Thyroid gland (tissue), 4 donors: ENCODE results near the gene C4orf17. TPM values are rescaled to one million over a fixed set of nuclear protein-coding genes. Genes with fewer than 3 reads are reported as not detected.

Experiments used
- DNase-seq, 2 donors: peaks; one replicate each; pipeline ENCODE4 v3.0.0-alpha.2; 2019
- H3K27ac ChIP-seq, 3 donors: fragments of 200-600 bp; sonication (generic); 1 replicate in 2 of 3; 2 replicates in 1 of 3; pipeline ENCODE4 v1.5.1; 2016 to 2019; ENCODE audit warnings: mild to moderate bottlenecking in 1 of 3, moderate library complexity in 1 of 3
- H3K27me3 ChIP-seq: fragments of 200-600 bp; sonication (generic); one replicate; pipeline ENCODE4 v1.5.1; 2019
- H3K36me3 ChIP-seq, 2 donors: fragments of 200-600 bp; sonication (generic); one replicate each; pipeline ENCODE4 v1.5.1; 2016 to 2019
- H3K4me1 ChIP-seq, 2 donors: fragments of 200-600 bp; sonication (generic); one replicate each; pipeline ENCODE4 v1.5.1; 2017 to 2019
- H3K4me3 ChIP-seq, 3 donors: fragments of 200-600 bp; sonication (generic); replicated peaks in 1 of 3; 1 replicate in 2 of 3; 2 replicates in 1 of 3; pipeline ENCODE4 v1.5.1; 2016; ENCODE audit warnings: mild to moderate bottlenecking in 1 of 3
- H3K9me3 ChIP-seq: fragments of 200-600 bp; sonication (generic); one replicate; pipeline ENCODE4 v1.5.1; 2017
- CTCF ChIP-seq, 6 experiments: fragments of 200-600 bp in 3 of 6; fragments of 450-650 bp in 3 of 6; sonication (generic) in 3 of 6; IDR thresholded peaks; one replicate each; pipeline ENCODE4 v1.5.1; 2016 to 2019; ENCODE audit warnings: antibody characterized with exemption in 6 of 6, mild to moderate bottlenecking in 2 of 6, inconsistent platforms in 1 of 6, moderate library complexity in 1 of 6
- POLR2A ChIP-seq, 2 donors: fragments of 450-650 bp; IDR thresholded peaks; one replicate each; pipeline ENCODE4 v1.6.1; 2017; ENCODE audit warnings: antibody characterized with exemption in 2 of 2, mild to moderate bottlenecking in 2 of 2, moderate library complexity in 1 of 2
- whole genome bisulfite sequencing, 2 donors: methylation state at CpG; one replicate each; pipeline ENCODE4 v1.1.5; 2017; 5-methylcytosine and 5-hydroxymethylcytosine counted together
- intact Hi-C: fragments of 100-400 bp; cut with DNase I; formaldehyde crosslinking; loops from one replicate; pipeline ENCODE4 v1.15.1; 2023
- total RNA-seq, 4 donors: library from RNA; depleted of rRNA; stranded (reverse); fragments of >200 nt; gene quantifications; one replicate each; pipeline ENCODE4 v1.2.3, GENCODE V29; 2016

The C4orf17 gene
- total RNA-seq, 4 donors from 2014 or later, result not detected

- Histone ChIP-seq H3K36me3 (no peaks in the 10 kb centered on the region), H3K4me1 (peaks cover 3 to 5% of the 10 kb centered on the region in 2 donors), H3K27ac (no peak overlapping the region), H3K9me3 (no peaks in the 10 kb centered on the region), H3K27me3 (no peaks in the 10 kb centered on the region), H3K4me3 (no peak overlapping the region)
- DNase-seq, result no peak
- intact Hi-C loops, result loop anchor here (5.0 kb wide), 2 partner anchors 327 to 382 kb away; partner anchors contain the start of genes DNAJB14 and LAMTOR3
- TF ChIP-seq CTCF (IDR thresholded peaks at IDR 0.05), result no peak
- no peak for TF ChIP-seq POLR2A (IDR thresholded peaks at IDR 0.05)
These were observed 54.1 kb downstream of the C4orf17 start for GRCh38 chr4:99564921-99565320.

GRCh38 chr4:99571883-99572282 lies 61.1 kb downstream of the C4orf17 start:
- Histone ChIP-seq H3K27ac (no peak overlapping the region), H3K9me3 (no peaks in the 10 kb centered on the region), H3K36me3 (no peaks in the 10 kb centered on the region), H3K4me1 (no peaks in the 10 kb centered on the region), H3K27me3 (no peaks in the 10 kb centered on the region), H3K4me3 (no peak overlapping the region)
- TF ChIP-seq CTCF (IDR thresholded peaks at IDR 0.05), result no peak
- no peak for TF ChIP-seq POLR2A (IDR thresholded peaks at IDR 0.05)
- intact Hi-C loops, result loop anchor here (10.0 kb wide), 1 partner anchor 233 kb away; no protein-coding TSS in a partner anchor
- WGBS, 2 donors, result 58 to 62% methylated on average over 1 of the region's 1 CpG
- no peak for DNase-seq

- no peaks in the 10 kb centered on the region for H3K9me3 ChIP-seq
- no peaks in the 10 kb centered on the region for H3K4me1 ChIP-seq
- DNase-seq, result no peak
- TF ChIP-seq POLR2A (IDR thresholded peaks at IDR 0.05), result no peak
- TF ChIP-seq CTCF (IDR thresholded peaks at IDR 0.05), result no peak
- 77 to 82% methylated on average over 6 of the region's 6 CpGs for WGBS, 2 donors
- intact Hi-C loops, result loop anchor here (10.0 kb wide), 1 partner anchor 232 kb away; no protein-coding TSS in a partner anchor
- H3K27me3 ChIP-seq, result no peaks in the 10 kb centered on the region
- H3K36me3 ChIP-seq, result no peaks in the 10 kb centered on the region
- H3K27ac ChIP-seq, result no peak overlapping the region
- no peak overlapping the region for H3K4me3 ChIP-seq
These were observed 61.9 kb downstream of the C4orf17 start for GRCh38 chr4:99572527-99573240.

GRCh38 chr4:99573735-99574368 lies 63.0 kb downstream of the C4orf17 start:
- H3K9me3 ChIP-seq, result no peaks in the 10 kb centered on the region
- 74 to 86% methylated on average over 1 of the region's 1 CpG for WGBS, 2 donors
- H3K4me1 ChIP-seq, result no peaks in the 10 kb centered on the region
- intact Hi-C loops, result loop anchor here (10.0 kb wide), 1 partner anchor 231 kb away; no protein-coding TSS in a partner anchor
- no peak overlapping the region for H3K27ac ChIP-seq
- no peaks in the 10 kb centered on the region for H3K36me3 ChIP-seq
- H3K27me3 ChIP-seq, result no peaks in the 10 kb centered on the region
- no peak overlapping the region for H3K4me3 ChIP-seq
- no peak for TF ChIP-seq CTCF (IDR thresholded peaks at IDR 0.05)
- no peak for TF ChIP-seq POLR2A (IDR thresholded peaks at IDR 0.05)
- no peak for DNase-seq
